Endothelial cell of umbilical vein (primary cell): Measurements from ENCODE around the gene BBX. TPM values are rescaled to one million over a fixed set of nuclear protein-coding genes. Genes with fewer than 3 reads are reported as not detected.

Source experiments
- BruUV-seq: library from RNA; stranded (reverse); fragments of 400-500 nt; replicated peaks from 2 replicates; lab custom pipeline; 2021; lab: Mats Ljungman, UMichigan
- CTCF ChIA-PET: fragments of 300-600, 350-600 bp; sonication (Branson Sonifier 250); formaldehyde crosslinking; loops from one replicate; lab custom pipeline; 2021; ENCODE audit warnings: antibody characterized with exemption, inconsistent platforms; lab: Charles Lee
- POLR2A ChIA-PET: fragments of 300-600, 350-600 bp; sonication (Branson Sonifier 250); formaldehyde crosslinking; loops from one replicate; lab custom pipeline; 2021; ENCODE audit warnings: antibody characterized with exemption, inconsistent platforms; lab: Charles Lee
- DNase-seq: peaks from one replicate; pipeline ENCODE4 v3.0.0-alpha.2; 2011; ENCODE audit warnings: low read depth, low spot score
- FAIRE-seq: peaks from 2 replicates; lab custom pipeline; 2011; peaks lifted over from hg19 to GRCh38; lab: Jason Lieb, UNC
- H2AFZ ChIP-seq: 2 replicates; pipeline ENCODE4 v1.6.0; 2012; ENCODE audit warnings: low read depth, low read length, control low read depth, inconsistent platforms
- H3K27ac ChIP-seq: 2 replicates; pipeline ENCODE4 v1.5.1; 2011; ENCODE audit warnings: low read depth, mild to moderate bottlenecking, control low read depth, low read length, moderate library complexity; ENCODE audit not compliant: insufficient read depth
- H3K27me3 ChIP-seq, 2 experiments: 2 replicates each; pipeline versions ENCODE4 v1.6.0 to v1.6.1; 2011; ENCODE audit warnings: low read length in 2 of 2, mixed read lengths in 1 of 2; ENCODE audit not compliant: control insufficient read depth in 2 of 2, insufficient read depth in 2 of 2
- H3K36me3 ChIP-seq, 2 experiments: 2 replicates in 1 of 2; 3 replicates in 1 of 2; pipeline ENCODE4 v1.5.1; 2011; ENCODE audit warnings: low read length in 2 of 2, mild to moderate bottlenecking in 1 of 2, moderate library complexity in 1 of 2; ENCODE audit not compliant: control insufficient read depth in 2 of 2, insufficient read depth in 2 of 2; ENCODE audit errors: extremely low read depth in 1 of 2
- H3K4me1 ChIP-seq: 3 replicates; pipeline ENCODE4 v1.5.1; 2011; ENCODE audit warnings: mild to moderate bottlenecking, low read length; ENCODE audit not compliant: control insufficient read depth, insufficient read depth; ENCODE audit errors: extremely low read depth
- H3K4me2 ChIP-seq: 2 replicates; pipeline ENCODE4 v1.6.1; 2011; ENCODE audit warnings: low read length, control low read depth, mixed read lengths; ENCODE audit not compliant: insufficient read depth
- H3K4me3 ChIP-seq, 3 experiments: fragments of 200-600 bp in 1 of 3; sonication (generic), shearing (Covaris generic) in 1 of 3; replicated peaks in 1 of 3; 2 replicates each; pipeline ENCODE4 v1.5.1; 2011 to 2016; ENCODE audit warnings: control low read depth in 3 of 3, low read length in 3 of 3, mild to moderate bottlenecking in 2 of 3, inconsistent platforms in 1 of 3, low read depth in 1 of 3, moderate library complexity in 1 of 3; ENCODE audit not compliant: insufficient read depth in 1 of 3
- H3K79me2 ChIP-seq: 2 replicates; pipeline ENCODE4 v1.6.0; 2012; ENCODE audit warnings: low read length, inconsistent platforms; ENCODE audit not compliant: control insufficient read depth, insufficient read depth
- H3K9ac ChIP-seq: replicated peaks from 2 replicates; pipeline ENCODE3; 2011; ENCODE audit warnings: low read length, control low read depth; ENCODE audit not compliant: insufficient read depth; ENCODE audit errors: extremely low read depth
- H3K9me1 ChIP-seq: replicated peaks from 3 replicates; pipeline ENCODE4 v1.6.0; 2011; ENCODE audit warnings: mild to moderate bottlenecking, low read length; ENCODE audit not compliant: control insufficient read depth, insufficient read depth; ENCODE audit errors: extremely low read depth
- H3K9me3 ChIP-seq: replicated peaks from 2 replicates; pipeline ENCODE4 v1.5.1; 2012; ENCODE audit warnings: low read length, inconsistent platforms; ENCODE audit not compliant: control insufficient read depth, insufficient read depth
- H4K20me1 ChIP-seq: replicated peaks from 2 replicates; pipeline ENCODE3; 2011; ENCODE audit warnings: mild to moderate bottlenecking, low read length; ENCODE audit not compliant: control insufficient read depth, insufficient read depth; ENCODE audit errors: extremely low read depth
- EZH2 ChIP-seq: IDR thresholded peaks from 2 replicates; pipeline ENCODE4 v1.6.1; 2012; ENCODE audit warnings: borderline replicate concordance, low read depth, mild to moderate bottlenecking, moderate library complexity, low read length, inconsistent platforms; ENCODE audit not compliant: severe bottlenecking
- FOS ChIP-seq: IDR thresholded peaks from 2 replicates; pipeline ENCODE4 v1.6.1; 2011; ENCODE audit warnings: mild to moderate bottlenecking, low read length, moderate library complexity, borderline replicate concordance; ENCODE audit not compliant: insufficient read depth
- JUN ChIP-seq: IDR thresholded peaks from 2 replicates; pipeline ENCODE4 v1.6.1; 2011; ENCODE audit warnings: borderline replicate concordance, low read depth; ENCODE audit not compliant: insufficient read length, insufficient read depth
- POLR2A ChIP-seq: IDR thresholded peaks from 2 replicates; pipeline ENCODE4 v1.6.1; 2012; ENCODE audit warnings: low read depth, mild to moderate bottlenecking, control low read depth, low read length
- dilution Hi-C: fragments of 300-500 bp; cut with MboI; formaldehyde crosslinking; loops from one replicate; pipeline ENCODE4 v1.15.0; 2019; ENCODE audit warnings: low sequenced_read_pairs; ENCODE audit not compliant: extremely low pct_ligation_motif_present
- intact Hi-C: fragments of 100-400 bp; cut with micrococcal nuclease; formaldehyde crosslinking; loops from one replicate; pipeline ENCODE4 v1.10.0; 2022
- polyA plus RNA-seq, 4 experiments: library from polyadenylated mRNA; depleted of rRNA in 3 of 4; stranded (reverse) in 3 of 4; unstranded in 1 of 4; fragments of >200 nt; gene quantifications; 2 replicates each; pipeline versions ENCODE4 v1.2.1 to v1.2.3, GENCODE V29; 2011 to 2012; ENCODE audit warnings: missing spikeins in 1 of 4
- total RNA-seq: library from RNA; stranded (reverse); gene quantifications from 2 replicates; pipeline ENCODE4 v1.2.3, GENCODE V29; 2021
- TF ChIP-seq, protein P1 (sequence below), 2 donors: IDR thresholded peaks; 1 replicate in 1 of 2; 2 replicates in 1 of 2; pipeline ENCODE4 v1.5.1; 2011; ENCODE audit warnings: low read length in 2 of 2, mild to moderate bottlenecking in 2 of 2, moderate library complexity in 2 of 2, control low read depth in 1 of 2, inconsistent platforms in 1 of 2, low read depth in 1 of 2; ENCODE audit not compliant: insufficient read depth in 1 of 2; ENCODE audit errors: extremely low read depth in 1 of 2

The BBX gene
- total and polyA plus RNA-seq, 2 donors (not counting 3 experiments of a cell fraction or from before 2014, with no cell fraction given) = 21.4 to 43.4 TPM

DNA sequence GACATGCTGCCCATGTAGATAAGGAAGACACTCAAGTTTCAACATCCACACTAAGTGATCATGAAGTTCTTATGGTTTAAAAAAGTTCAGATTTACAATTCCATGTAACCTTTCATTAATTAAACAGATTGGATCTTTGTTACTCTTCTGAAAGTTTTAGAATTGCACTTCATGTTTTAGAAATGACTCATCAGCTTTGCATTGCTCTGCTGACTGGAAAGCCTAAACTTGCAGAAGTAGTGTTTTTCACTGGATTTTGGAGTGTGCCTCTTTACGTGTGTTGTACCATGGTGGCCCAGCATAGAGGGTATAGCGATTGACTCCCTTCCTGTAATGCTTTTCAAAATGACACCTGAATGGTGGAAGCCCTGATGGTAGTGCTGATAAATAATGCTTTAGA is 157.9 kb downstream of the BBX start:
- H3K4me2 ChIP-seq = no peak overlapping the region
- no peak overlapping the region for H3K27ac ChIP-seq
- intact Hi-C loops = no loop called here
- H3K9me1 ChIP-seq = no peaks in the 10 kb centered on the region
- H3K27me3 ChIP-seq = no peaks in the 10 kb centered on the region
- no peaks in the 10 kb centered on the region for H3K36me3 ChIP-seq
- no peak for DNase-seq
- H3K9ac ChIP-seq = no peak overlapping the region
- no peaks in the 10 kb centered on the region for H3K4me1 ChIP-seq
- ChIA-PET POLR2A (no interaction called here), CTCF (interaction anchor here (1.7 to 3.7 kb wide), 3 partner anchors 9 to 247 kb away, joined by 4 to 20 read pairs (median 4); no protein-coding TSS in a partner anchor)
- no peaks in the 10 kb centered on the region for H3K9me3 ChIP-seq
- no TSS peak for BruUV-seq
- H4K20me1 ChIP-seq = no peaks in the 10 kb centered on the region
- dilution Hi-C loops = no loop called here
- TF ChIP-seq POLR2A = no peak
- peak; percentile 13 for TF ChIP-seq FOS
- no peak overlapping the region for H3K4me3 ChIP-seq
- FAIRE-seq = no peak
- H2AFZ ChIP-seq = no peak overlapping the region
- H3K79me2 ChIP-seq = no peaks in the 10 kb centered on the region

- no peaks in the 10 kb centered on the region for H3K27me3 ChIP-seq
- no peak overlapping the region for H3K9ac ChIP-seq
- no peaks in the 10 kb centered on the region for H3K79me2 ChIP-seq
- CTCF ChIA-PET = interaction anchor here (1.6 to 3.7 kb wide), 2 partner anchors 9 to 21 kb away, joined by 4 to 20 read pairs; no protein-coding TSS in a partner anchor
- H3K9me3 ChIP-seq = no peaks in the 10 kb centered on the region
- no peak overlapping the region for H3K27ac ChIP-seq
- DNase-seq (no peak), FAIRE-seq (no peak)
- no peak overlapping the region for H3K4me2 ChIP-seq
- POLR2A ChIA-PET = no interaction called here
- no peaks in the 10 kb centered on the region for H4K20me1 ChIP-seq
- dilution Hi-C loops = no loop called here
- H3K4me3 ChIP-seq = no peak overlapping the region
- H2AFZ ChIP-seq = no peak overlapping the region
- intact Hi-C loops = no loop called here
- TF ChIP-seq JUN (no peak), POLR2A (no peak), EZH2 (no peak)
- TF ChIP-seq, protein P1, sequence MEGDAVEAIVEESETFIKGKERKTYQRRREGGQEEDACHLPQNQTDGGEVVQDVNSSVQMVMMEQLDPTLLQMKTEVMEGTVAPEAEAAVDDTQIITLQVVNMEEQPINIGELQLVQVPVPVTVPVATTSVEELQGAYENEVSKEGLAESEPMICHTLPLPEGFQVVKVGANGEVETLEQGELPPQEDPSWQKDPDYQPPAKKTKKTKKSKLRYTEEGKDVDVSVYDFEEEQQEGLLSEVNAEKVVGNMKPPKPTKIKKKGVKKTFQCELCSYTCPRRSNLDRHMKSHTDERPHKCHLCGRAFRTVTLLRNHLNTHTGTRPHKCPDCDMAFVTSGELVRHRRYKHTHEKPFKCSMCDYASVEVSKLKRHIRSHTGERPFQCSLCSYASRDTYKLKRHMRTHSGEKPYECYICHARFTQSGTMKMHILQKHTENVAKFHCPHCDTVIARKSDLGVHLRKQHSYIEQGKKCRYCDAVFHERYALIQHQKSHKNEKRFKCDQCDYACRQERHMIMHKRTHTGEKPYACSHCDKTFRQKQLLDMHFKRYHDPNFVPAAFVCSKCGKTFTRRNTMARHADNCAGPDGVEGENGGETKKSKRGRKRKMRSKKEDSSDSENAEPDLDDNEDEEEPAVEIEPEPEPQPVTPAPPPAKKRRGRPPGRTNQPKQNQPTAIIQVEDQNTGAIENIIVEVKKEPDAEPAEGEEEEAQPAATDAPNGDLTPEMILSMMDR (IDR thresholded peaks at IDR 0.05; ENCODE audit: extremely low read depth in 1 of 2, insufficient read depth in 1 of 2, low read depth in 1 of 2, low read length in 2 of 2) = no peak
- H3K4me1 ChIP-seq = no peaks in the 10 kb centered on the region
- no peaks in the 10 kb centered on the region for H3K36me3 ChIP-seq
- no TSS peak for BruUV-seq
- H3K9me1 ChIP-seq = no peaks in the 10 kb centered on the region
Observed at GRCh38 chr3:107681396-107681795, 158.6 kb downstream of the BBX start.
